Measurements from ENCODE around the gene NSG1.
"Not testable (repeated sequence)": the region's sequence is repeated elsewhere in the genome, so short reads cannot be mapped to it uniquely, and the experiment has no call there.

The NSG1 gene

DNA sequence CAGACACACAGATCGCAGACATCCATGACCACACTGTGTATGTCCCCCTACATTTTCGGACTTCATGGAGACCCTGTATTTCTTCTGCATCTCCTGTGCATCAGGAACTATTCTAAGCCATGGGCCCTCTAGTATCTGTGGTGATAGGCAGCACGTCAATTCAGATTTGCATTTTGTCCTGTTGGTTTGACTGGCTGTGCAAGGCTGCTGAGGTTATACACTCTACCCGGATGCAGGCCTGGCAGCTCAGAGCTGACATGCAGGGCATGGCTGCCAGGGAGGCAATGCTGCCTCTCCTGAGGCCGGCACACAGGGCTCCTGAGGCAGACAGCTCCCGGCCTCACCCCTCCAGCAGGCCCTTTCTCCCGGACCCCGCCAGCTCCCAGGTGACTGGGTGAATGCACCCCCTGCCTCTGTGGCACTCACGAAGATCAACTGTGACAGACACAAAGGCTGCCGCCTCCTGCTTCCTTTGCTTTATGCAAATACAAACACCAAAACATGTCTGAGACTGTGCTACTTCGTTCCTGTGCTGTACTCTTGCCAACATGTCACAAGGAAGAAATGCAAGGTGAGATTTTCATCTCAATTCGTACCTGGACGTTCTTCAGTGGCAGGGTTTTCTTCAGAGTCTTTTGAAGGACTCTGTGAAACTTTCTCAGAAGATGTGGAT lies 51.0 kb downstream of the NSG1 start:
- DNase-seq = no peak

GRCh38 chr4:4438891-4439290 lies 52.0 kb downstream of the NSG1 start:
- DNase-seq = no peak

DNA sequence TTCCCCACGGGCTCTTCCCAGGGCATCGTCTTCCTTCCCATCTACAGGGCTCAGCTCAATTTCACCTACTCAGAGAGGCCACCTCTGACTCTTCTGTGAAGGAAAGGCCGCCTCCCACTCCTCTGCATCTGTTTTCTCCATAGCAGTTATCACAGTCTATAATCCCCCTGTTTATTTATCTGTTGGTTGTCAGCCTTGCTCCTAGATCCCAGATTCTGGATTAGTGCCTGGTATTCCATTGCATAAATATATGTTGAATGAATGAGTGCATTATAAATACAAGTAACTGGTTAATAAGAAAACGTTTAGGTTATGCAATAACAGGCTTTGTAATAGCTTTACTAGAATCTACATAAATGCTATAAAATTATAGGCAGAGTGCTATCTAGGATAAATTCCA lies 52.9 kb downstream of the NSG1 start:
- no peak for DNase-seq

GRCh38 chr4:4440333-4441061 lies 53.6 kb downstream of the NSG1 start:
- no peak for DNase-seq

GRCh38 chr4:4443821-4444220 lies 56.9 kb downstream of the NSG1 start:
- DNase-seq = no peak

DNA sequence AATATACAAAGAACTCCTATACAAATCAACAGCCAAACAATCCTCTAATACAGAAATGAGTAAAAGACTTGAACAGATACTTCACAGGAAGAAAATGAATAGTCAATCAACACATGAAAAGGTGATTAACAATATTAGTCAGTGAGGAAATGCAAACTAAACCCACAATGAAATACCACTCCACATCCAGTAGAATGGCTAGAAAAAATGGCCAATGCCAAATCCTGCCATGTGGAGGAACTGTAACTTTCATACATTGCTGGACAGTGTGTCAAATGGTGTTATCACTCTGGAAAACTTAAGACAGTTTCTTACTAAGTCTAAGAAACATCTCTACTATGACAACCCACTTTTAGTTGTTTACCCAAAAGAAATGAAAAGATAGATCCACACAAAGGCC lies 59.5 kb downstream of the NSG1 start:
- DNase-seq = no peak

- DNase-seq = no peak
Observed at GRCh38 chr4:4455210-4455865, 68.4 kb downstream of the NSG1 start.

- no peak for DNase-seq
Observed at GRCh38 chr4:4456351-4456750, 69.4 kb downstream of the NSG1 start.

GRCh38 chr4:4456816-4457578 lies 70.1 kb downstream of the NSG1 start:
- no peak for DNase-seq

- no peak for DNase-seq
Observed at GRCh38 chr4:4457803-4458553, 71.1 kb downstream of the NSG1 start.

GRCh38 chr4:4459181-4459580 lies 72.3 kb downstream of the NSG1 start:
- no peak for DNase-seq

DNA sequence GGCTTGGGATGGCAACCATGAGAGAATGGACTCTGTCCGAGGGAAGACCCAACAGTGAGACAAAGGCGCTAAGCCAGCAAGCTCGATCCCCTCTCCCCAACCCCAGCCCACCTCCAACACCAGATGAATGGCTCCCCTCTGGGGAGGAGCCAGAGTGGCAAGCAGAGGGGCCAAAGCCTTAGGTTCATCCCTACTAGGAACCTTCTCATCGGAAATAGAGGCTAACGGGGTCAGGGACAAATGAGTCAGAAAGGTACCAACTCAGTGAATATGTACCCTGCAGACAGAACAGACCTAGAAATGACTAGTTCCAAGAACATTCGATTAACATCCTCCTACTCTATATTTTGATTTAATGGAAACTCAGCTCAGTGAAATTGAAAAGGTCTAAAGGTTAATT lies 73.9 kb downstream of the NSG1 start:
- no peak for DNase-seq

GRCh38 chr4:4461178-4461577 lies 74.3 kb downstream of the NSG1 start:
- no peak for DNase-seq

DNA sequence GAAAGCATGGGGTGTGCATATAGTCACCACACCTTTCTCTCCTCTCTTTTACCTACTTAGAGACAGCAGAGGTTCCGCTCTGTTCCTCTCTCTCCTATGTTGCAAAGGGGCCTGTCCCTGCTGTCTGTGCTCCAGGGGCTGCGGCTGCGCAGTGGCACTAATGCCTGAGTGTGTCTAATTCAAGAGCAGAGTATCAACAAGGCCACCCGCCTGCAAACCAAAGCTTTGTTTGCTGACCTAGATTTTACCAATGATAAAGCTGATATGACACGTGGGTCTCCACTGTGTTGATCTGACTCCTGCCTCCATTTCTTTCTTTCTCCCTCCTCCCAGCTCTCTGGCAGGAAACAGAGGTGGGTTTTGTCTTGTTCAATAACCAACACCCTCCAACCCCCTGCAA lies 74.9 kb downstream of the NSG1 start:
- no peak for DNase-seq

GRCh38 chr4:4462970-4463369 lies 76.1 kb downstream of the NSG1 start:
- DNase-seq = no peak

DNA sequence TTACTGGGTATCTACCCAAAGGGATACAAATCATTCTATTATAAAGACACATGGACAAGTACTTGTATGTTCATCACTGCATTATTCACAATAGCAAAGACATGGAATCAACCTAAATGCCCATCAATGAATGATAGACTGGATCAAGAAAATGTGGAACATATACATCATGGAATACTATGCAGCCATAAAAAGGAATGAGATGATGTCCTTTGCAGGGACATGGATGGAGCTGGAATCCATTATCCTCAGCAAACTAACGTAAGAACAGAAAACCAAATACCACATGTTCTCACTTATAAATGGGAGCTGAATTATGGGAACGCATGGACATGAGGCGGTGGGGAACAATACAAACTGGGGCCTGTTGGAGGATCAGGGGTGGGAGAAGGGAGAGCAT lies 78.3 kb downstream of the NSG1 start:
- DNase-seq = not testable (repeated sequence)

Data from DMS79 treated with DMSO at 0.1 percent for 48 hours (cell line).